ENCODE data around the gene LMX1B.

LMX1B gene

GRCh38 chr9:126641118-126641851 lies 27.6 kb downstream of the LMX1B start:
- no peak for TF ChIP-seq CTCF (IDR thresholded peaks at IDR 0.05)

- TF ChIP-seq CTCF (IDR thresholded peaks at IDR 0.05): no peak
These were observed 28.4 kb downstream of the LMX1B start for GRCh38 chr9:126642010-126642744.

GRCh38 chr9:126642839-126643238 lies 29.1 kb downstream of the LMX1B start:
- TF ChIP-seq CTCF (IDR thresholded peaks at IDR 0.05): no peak

- TF ChIP-seq CTCF (IDR thresholded peaks at IDR 0.05): no peak
These were observed 30.3 kb downstream of the LMX1B start for GRCh38 chr9:126643945-126644527.

GRCh38 chr9:126646162-126646561 lies 32.4 kb downstream of the LMX1B start:
- no peak for TF ChIP-seq CTCF (IDR thresholded peaks at IDR 0.05)

- no peak for TF ChIP-seq CTCF (IDR thresholded peaks at IDR 0.05)
These were observed 34.1 kb downstream of the LMX1B start for GRCh38 chr9:126647585-126648411.

- no peak for TF ChIP-seq CTCF (IDR thresholded peaks at IDR 0.05)
These were observed 35.7 kb downstream of the LMX1B start for GRCh38 chr9:126649477-126649876.

Measured in LNCAP (cell line).